Activated CD8-positive, alpha-beta T cell treated with anti-CD3 and anti-CD28 coated beads for 36 hours (primary cell): ENCODE data around the gene TBC1D9. TPM values are rescaled to one million over a fixed set of nuclear protein-coding genes. Genes with fewer than 3 reads are reported as not detected.

ENCODE experiments used
- ATAC-seq: fragments of 200-7000 bp; cut with Tn5 transposase; one replicate; pipeline ENCODE4 v1.10.0; 2021; ENCODE audit warnings: mild to moderate bottlenecking, moderate library complexity
- CTCF ChIA-PET: fragments of 350-600 bp; sonication (Branson Sonifier 250); formaldehyde crosslinking; loops from one replicate; lab custom pipeline; 2021; ENCODE audit warnings: antibody characterized with exemption; lab: Charles Lee
- POLR2A ChIA-PET: fragments of 350-600 bp; sonication (Branson Sonifier 250); formaldehyde crosslinking; loops from one replicate; lab custom pipeline; 2021; ENCODE audit warnings: antibody characterized with exemption; lab: Charles Lee
- DNase-seq: peaks from one replicate; pipeline ENCODE4 v3.0.0-alpha.2; 2020
- H3K27ac Mint-ChIP-seq: one replicate; pipeline ENCODE4 v1.8.0; 2021; ENCODE audit warnings: mild to moderate bottlenecking, mixed read lengths
- H3K27me3 Mint-ChIP-seq: one replicate; pipeline ENCODE4 v1.8.0; 2021; ENCODE audit warnings: mixed read lengths
- H3K36me3 Mint-ChIP-seq: one replicate; pipeline ENCODE4 v1.8.0; 2021; ENCODE audit warnings: low read depth, mixed read lengths
- H3K4me1 Mint-ChIP-seq: one replicate; pipeline ENCODE4 v1.8.0; 2021; ENCODE audit warnings: low read depth, mixed read lengths
- H3K4me3 Mint-ChIP-seq: one replicate; pipeline ENCODE4 v1.8.0; 2021; ENCODE audit warnings: mild to moderate bottlenecking, moderate library complexity, mixed read lengths
- H3K9me3 Mint-ChIP-seq: one replicate; pipeline ENCODE4 v1.8.0; 2021; ENCODE audit warnings: mixed read lengths
- intact Hi-C: fragments of 100-400 bp; cut with micrococcal nuclease; formaldehyde crosslinking; loops from one replicate; pipeline ENCODE4 v1.10.0; 2022
- total RNA-seq, 2 experiments: library from RNA; stranded (reverse); gene quantifications; one replicate each; pipeline ENCODE4 v1.2.3, GENCODE V29; 2021
- TF ChIP-seq, protein P1 (sequence below): fragments of 200-600 bp; IDR thresholded peaks from one replicate; pipeline ENCODE4 v1.8.0; 2022; ENCODE audit warnings: antibody characterized with exemption, mild to moderate bottlenecking

Gene TBC1D9
- total RNA-seq: not detected

DNA sequence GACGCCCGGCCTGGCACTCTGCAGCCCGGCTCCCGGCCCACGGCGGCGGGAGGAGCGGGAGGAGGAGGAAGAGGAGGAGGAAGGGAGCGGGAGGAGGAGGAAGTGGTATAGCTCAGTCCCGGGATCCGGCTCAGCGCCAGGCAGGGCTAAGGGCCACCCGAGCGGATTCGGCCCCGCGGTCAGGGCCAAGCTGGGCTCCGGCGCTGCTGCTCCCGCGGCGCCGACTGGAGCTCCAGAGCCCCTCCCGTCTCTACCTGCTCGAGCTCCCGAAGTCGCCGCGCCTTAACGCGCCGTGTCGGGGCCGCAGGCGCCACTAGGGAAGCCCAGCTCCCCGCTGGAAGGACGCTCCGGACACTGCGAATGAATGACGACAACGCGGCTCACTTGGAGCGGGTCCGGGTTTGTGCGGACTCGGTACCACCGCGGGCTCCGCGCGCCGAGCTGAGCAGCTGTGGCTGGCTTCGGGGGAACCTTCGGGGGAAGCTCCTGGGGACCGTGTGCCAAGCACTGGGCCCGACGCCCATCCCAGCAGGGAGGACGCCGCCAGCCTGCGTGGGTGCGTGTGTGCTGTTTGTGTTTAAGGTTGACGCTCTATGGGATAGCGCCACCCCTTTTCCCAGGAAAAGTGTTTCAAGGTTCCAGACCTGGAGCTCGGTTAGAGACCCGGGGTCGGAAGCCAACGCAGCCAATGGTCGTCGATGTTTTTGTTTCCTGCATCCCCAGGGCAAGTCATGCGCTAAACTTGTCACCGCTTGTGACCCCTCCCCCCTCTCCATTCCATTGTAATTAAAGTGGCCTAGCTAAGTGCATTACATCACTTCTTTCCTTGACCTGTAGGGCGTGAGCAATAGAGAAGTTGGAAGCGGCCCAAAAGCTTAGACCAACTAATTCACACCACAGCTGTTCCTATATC, at the start of gene TBC1D9:
Gene TBC1D9 (minus strand): TSS at position 67 of the 913 bp plus-strand sequence. CDS start 340 bp downstream, outside the sequence.
- CTCF ChIA-PET: interaction anchor here (1.2 kb wide), 1 partner anchor 396 kb away, joined by 3 read pairs; no protein-coding TSS in a partner anchor
- H3K27me3 Mint-ChIP-seq: peaks cover 36% of the 10 kb centered on the region
- H3K4me3 Mint-ChIP-seq: peak within 1 kb of the TSS; percentile 9
- peaks cover 8% of the 10 kb centered on the region for H3K4me1 Mint-ChIP-seq
- TF ChIP-seq, protein P1, sequence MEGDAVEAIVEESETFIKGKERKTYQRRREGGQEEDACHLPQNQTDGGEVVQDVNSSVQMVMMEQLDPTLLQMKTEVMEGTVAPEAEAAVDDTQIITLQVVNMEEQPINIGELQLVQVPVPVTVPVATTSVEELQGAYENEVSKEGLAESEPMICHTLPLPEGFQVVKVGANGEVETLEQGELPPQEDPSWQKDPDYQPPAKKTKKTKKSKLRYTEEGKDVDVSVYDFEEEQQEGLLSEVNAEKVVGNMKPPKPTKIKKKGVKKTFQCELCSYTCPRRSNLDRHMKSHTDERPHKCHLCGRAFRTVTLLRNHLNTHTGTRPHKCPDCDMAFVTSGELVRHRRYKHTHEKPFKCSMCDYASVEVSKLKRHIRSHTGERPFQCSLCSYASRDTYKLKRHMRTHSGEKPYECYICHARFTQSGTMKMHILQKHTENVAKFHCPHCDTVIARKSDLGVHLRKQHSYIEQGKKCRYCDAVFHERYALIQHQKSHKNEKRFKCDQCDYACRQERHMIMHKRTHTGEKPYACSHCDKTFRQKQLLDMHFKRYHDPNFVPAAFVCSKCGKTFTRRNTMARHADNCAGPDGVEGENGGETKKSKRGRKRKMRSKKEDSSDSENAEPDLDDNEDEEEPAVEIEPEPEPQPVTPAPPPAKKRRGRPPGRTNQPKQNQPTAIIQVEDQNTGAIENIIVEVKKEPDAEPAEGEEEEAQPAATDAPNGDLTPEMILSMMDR: no peak
- no peak within 1 kb of the TSS for H3K27ac Mint-ChIP-seq
- POLR2A ChIA-PET: no interaction called here
- DNase-seq: peak; percentile 3
- H3K9me3 Mint-ChIP-seq: no peaks in the 10 kb centered on the region
- ATAC-seq: peak; percentile 53
- H3K36me3 Mint-ChIP-seq: no peaks in the 10 kb centered on the region
- intact Hi-C loops: no loop called here

DNA sequence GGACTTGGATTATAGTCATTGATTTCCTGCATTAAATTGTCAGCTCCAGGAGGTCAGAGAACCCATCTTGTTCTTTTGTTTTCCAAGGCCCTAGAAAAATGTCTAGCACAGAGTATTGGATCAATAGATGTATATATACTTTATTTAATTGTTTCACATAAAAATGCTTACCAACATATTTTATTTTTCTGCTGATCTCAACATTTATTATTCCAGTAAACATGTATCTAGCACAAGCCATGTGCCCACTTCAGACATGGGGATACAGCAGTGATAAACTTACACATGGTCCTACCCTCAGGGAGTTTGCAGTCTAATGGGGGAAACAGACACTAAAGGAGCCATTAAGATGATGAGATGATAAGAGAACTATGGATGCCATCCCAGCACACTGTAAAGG, 49.1 kb upstream of the TBC1D9 start:
- no peak overlapping the region for H3K27ac Mint-ChIP-seq
- ChIA-PET POLR2A (no interaction called here), CTCF (no interaction called here)
- H3K9me3 Mint-ChIP-seq: no peaks in the 10 kb centered on the region
- TF ChIP-seq, protein P1: no peak
- DNase-seq: no peak
- intact Hi-C loops: no loop called here
- H3K36me3 Mint-ChIP-seq: no peaks in the 10 kb centered on the region
- no peak for ATAC-seq
- H3K4me3 Mint-ChIP-seq: no peak overlapping the region
- H3K4me1 Mint-ChIP-seq: no peaks in the 10 kb centered on the region
- peaks cover 7% of the 10 kb centered on the region for H3K27me3 Mint-ChIP-seq

DNA sequence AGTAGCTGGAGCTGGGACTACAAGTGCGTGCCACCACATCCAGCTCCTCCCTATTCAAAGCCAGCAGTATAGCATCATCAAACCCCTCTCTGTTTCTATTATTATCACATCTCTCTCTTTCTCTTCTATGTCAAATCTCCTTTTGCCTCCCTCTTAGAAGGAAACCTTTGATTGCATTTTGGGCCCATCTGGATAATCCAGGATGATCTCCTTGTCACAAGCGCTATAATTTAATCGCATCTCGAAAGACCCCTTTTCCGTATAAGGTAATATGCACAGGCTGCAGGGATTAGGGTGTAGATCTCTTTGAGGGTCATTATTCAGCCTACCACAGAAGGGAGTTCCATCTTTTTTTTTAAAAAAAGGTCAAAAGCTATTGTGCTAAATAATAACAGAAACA, 46.4 kb upstream of the TBC1D9 start:
- Mint-ChIP-seq H3K4me3 (no peak overlapping the region), H3K27ac (no peak overlapping the region), H3K36me3 (no peaks in the 10 kb centered on the region), H3K9me3 (no peaks in the 10 kb centered on the region), H3K4me1 (no peaks in the 10 kb centered on the region), H3K27me3 (peaks cover 7% of the 10 kb centered on the region)
- DNase-seq (no peak), ATAC-seq (no peak)
- TF ChIP-seq, protein P1: no peak
- ChIA-PET CTCF (no interaction called here), POLR2A (no interaction called here)
- intact Hi-C loops: no loop called here

DNA sequence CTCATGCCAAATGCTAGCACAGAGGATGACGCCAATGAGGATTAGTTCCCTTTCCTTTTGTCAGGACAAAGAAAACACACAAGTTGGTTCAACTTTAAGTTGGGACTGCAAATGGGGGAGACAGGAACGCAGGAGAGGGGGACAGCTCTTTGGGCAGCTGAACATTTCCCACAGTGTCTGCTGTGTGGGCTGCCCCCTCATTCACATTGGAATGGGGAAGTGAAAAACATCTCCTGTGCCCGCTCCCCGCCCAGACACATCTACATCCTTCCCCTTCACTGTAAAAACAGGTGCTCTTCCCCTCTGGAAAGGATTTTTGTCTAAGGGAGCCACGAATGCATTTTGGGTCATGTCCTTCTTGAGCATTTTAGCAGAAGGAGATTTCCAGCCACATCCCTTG, 44.5 kb upstream of the TBC1D9 start:
- H3K27me3 Mint-ChIP-seq: peaks cover 7% of the 10 kb centered on the region
- DNase-seq: no peak
- H3K9me3 Mint-ChIP-seq: no peaks in the 10 kb centered on the region
- H3K36me3 Mint-ChIP-seq: no peaks in the 10 kb centered on the region
- ChIA-PET POLR2A (no interaction called here), CTCF (no interaction called here)
- no peak overlapping the region for H3K4me3 Mint-ChIP-seq
- intact Hi-C loops: no loop called here
- no peaks in the 10 kb centered on the region for H3K4me1 Mint-ChIP-seq
- no peak for ATAC-seq
- TF ChIP-seq, protein P1: no peak
- no peak overlapping the region for H3K27ac Mint-ChIP-seq

DNA sequence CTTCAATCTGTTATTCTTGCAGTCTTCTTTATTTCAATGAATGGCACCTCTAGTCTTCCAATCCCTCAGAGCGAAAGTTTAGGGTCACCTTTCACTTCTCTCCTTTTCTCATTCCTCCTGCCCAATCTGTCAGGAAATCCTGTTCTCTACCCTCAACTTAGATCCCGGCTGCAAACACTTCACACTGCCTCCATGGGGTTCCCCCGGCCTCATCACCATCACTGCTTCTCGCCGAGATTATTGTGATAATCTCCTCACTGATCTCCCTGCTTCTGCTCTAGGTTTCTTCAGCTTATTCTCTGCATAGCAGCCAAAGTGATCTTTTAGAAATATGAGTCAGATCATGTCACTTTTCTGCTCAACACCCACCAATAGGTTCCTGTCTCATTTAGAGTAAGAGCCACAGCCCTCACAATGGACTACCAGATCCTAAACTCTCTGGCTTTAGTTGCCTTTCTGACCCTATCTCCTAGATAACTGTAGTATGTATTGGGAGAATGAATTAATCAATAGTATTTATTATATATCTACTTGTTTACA, 43.6 kb upstream of the TBC1D9 start:
- Mint-ChIP-seq H3K27ac (no peak overlapping the region), H3K36me3 (no peaks in the 10 kb centered on the region), H3K4me1 (no peaks in the 10 kb centered on the region), H3K4me3 (no peak overlapping the region), H3K27me3 (peaks cover 5% of the 10 kb centered on the region), H3K9me3 (no peaks in the 10 kb centered on the region)
- DNase-seq: no peak
- no peak for ATAC-seq
- POLR2A ChIA-PET: no interaction called here
- intact Hi-C loops: no loop called here
- CTCF ChIA-PET: no interaction called here
- TF ChIP-seq, protein P1: no peak
